SK-N-MC (cell line): Measurements from ENCODE around the gene POLR2M.

Source experiments
- DNase-seq: peaks from one replicate; pipeline ENCODE4 v3.0.0-alpha.2; 2011; ENCODE audit warnings: low read depth, low spot score
- H3K27ac ChIP-seq: fragments of 200-600 bp; sonication (generic); 2 replicates; pipeline ENCODE4 v1.5.1; 2016; ENCODE audit warnings: mixed run types
- H3K36me3 ChIP-seq: fragments of 200-600 bp; sonication (generic); 2 replicates; pipeline ENCODE4 v1.6.1; 2017; ENCODE audit warnings: antibody characterized with exemption, low read length, mixed read lengths; ENCODE audit not compliant: insufficient read depth
- H3K4me3 ChIP-seq: fragments of 200-600 bp; sonication (generic); 2 replicates; pipeline ENCODE4 v1.5.1; 2016
- H3K9ac ChIP-seq: fragments of 200-600 bp; sonication (generic); 2 replicates; pipeline ENCODE4 v1.8.0; 2017; ENCODE audit warnings: mixed run types, mixed read lengths; ENCODE audit not compliant: insufficient read length
- H3K9me3 ChIP-seq: fragments of 200-600 bp; sonication (generic); 2 replicates; pipeline ENCODE4 v1.6.1; 2017; ENCODE audit warnings: low read depth, mild to moderate bottlenecking, antibody characterized with exemption, low read length, moderate library complexity, mixed read lengths
- EZH2 ChIP-seq: fragments of 200-600 bp; sonication (generic); IDR thresholded peaks from one replicate; pipeline ENCODE4 v1.6.1; 2017; ENCODE audit warnings: antibody characterized with exemption
- FOXP2 ChIP-seq: optimal IDR thresholded peaks from 2 replicates; pipeline ENCODE3; 2011; ENCODE audit warnings: mild to moderate bottlenecking, moderate library complexity; ENCODE audit not compliant: insufficient read depth; ENCODE audit errors: extremely low read length, control extremely low read depth
- POLR2AphosphoS5 ChIP-seq: IDR thresholded peaks from 2 replicates; pipeline ENCODE4 v1.6.1; 2012; ENCODE audit warnings: mild to moderate bottlenecking, low read depth, low read length, borderline replicate concordance

Gene POLR2M

DNA sequence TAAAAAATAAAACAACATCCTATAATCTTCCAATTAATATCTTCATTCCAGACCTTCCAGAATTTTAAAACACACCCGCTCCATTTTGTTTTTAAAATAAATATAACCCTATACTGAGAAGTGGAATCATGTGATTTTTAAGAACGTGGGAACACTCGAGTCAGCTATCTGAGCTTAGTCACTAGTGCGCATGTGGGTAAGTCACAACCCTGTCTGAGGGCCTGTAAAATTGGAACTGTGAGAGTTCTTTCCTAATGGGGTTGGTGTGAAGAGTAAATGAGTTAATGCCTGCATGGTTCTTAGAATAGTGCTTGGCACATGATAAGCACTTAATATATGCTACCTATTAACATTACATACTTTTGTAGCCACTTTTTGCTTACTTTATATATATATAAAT lies 19.9 kb upstream of the POLR2M start:
- Histone ChIP-seq H3K9ac (no peak overlapping the region), H3K4me3 (no peak overlapping the region), H3K27ac (no peak overlapping the region), H3K36me3 (no peaks in the 10 kb centered on the region), H3K9me3 (no peaks in the 10 kb centered on the region)
- DNase-seq: no peak
- TF ChIP-seq EZH2: no peak
- TF ChIP-seq FOXP2: no peak
- no peak for TF ChIP-seq POLR2AphosphoS5

- no peak overlapping the region for H3K4me3 ChIP-seq
- no peaks in the 10 kb centered on the region for H3K36me3 ChIP-seq
- H3K27ac ChIP-seq: no peak overlapping the region
- TF ChIP-seq POLR2AphosphoS5: no peak
- no peak for TF ChIP-seq FOXP2
- TF ChIP-seq EZH2: no peak
- no peak for DNase-seq
- no peak overlapping the region for H3K9ac ChIP-seq
- no peaks in the 10 kb centered on the region for H3K9me3 ChIP-seq
Observed at GRCh38 chr15:57690341-57690966, 16.1 kb upstream of the POLR2M start.

DNA sequence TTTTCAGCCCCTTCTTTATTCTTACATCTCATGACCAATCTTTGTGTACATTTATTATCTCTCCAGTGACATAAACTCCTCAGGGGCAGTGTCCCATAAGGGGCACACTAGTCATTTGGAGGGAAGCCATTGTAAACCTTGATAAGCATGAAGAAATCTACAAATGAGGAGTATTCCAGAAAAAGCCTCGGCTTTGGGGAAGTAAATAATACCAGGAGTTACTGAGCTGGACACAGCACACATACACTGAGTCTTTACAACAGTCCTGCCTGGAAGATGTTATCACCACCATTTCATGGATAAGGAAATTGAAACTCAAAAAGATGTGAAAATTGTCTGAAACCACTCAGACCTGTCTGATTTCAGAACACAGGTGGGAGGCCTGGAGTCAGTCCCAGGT lies 15.4 kb upstream of the POLR2M start:
- H3K9ac ChIP-seq: no peak overlapping the region
- H3K27ac ChIP-seq: no peak overlapping the region
- no peak for DNase-seq
- no peaks in the 10 kb centered on the region for H3K36me3 ChIP-seq
- TF ChIP-seq FOXP2 (no peak), EZH2 (no peak), POLR2AphosphoS5 (no peak)
- H3K9me3 ChIP-seq: no peaks in the 10 kb centered on the region
- H3K4me3 ChIP-seq: no peak overlapping the region

DNA sequence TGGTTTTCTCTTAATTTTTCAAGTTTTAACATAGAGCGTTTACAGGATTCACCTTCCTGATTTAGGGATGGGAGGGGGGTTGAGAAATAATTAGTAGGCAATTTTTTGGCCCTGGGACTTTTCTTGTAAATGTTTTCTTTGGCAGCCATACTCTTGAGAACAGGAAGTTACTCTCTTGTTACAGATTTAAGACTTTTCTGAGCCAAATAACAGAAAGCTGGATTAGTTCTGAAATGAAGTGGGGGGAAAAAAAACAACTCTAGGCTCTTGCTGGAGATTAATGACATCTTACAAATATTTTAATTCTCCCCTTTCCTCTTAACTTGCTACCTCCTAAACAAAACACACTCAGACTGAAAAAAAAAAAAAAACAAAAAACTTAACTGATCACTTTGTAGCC lies 13.8 kb upstream of the POLR2M start:
- no peaks in the 10 kb centered on the region for H3K9me3 ChIP-seq
- no peak overlapping the region for H3K4me3 ChIP-seq
- no peak for DNase-seq
- no peak overlapping the region for H3K27ac ChIP-seq
- H3K9ac ChIP-seq: no peak overlapping the region
- no peak for TF ChIP-seq EZH2
- TF ChIP-seq FOXP2: no peak
- TF ChIP-seq POLR2AphosphoS5: no peak
- H3K36me3 ChIP-seq: no peaks in the 10 kb centered on the region

- no peak for DNase-seq
- Histone ChIP-seq H3K9ac (no peak overlapping the region), H3K9me3 (no peaks in the 10 kb centered on the region), H3K36me3 (no peaks in the 10 kb centered on the region), H3K27ac (no peak overlapping the region), H3K4me3 (no peak overlapping the region)
- TF ChIP-seq FOXP2: no peak
- TF ChIP-seq POLR2AphosphoS5: no peak
Observed at GRCh38 chr15:57694279-57694678, 12.2 kb upstream of the POLR2M start.

- Histone ChIP-seq H3K36me3 (no peaks in the 10 kb centered on the region), H3K9ac (no peak overlapping the region), H3K27ac (no peak overlapping the region), H3K9me3 (no peaks in the 10 kb centered on the region), H3K4me3 (no peak overlapping the region)
- DNase-seq: no peak
- TF ChIP-seq FOXP2: no peak
- no peak for TF ChIP-seq EZH2
- TF ChIP-seq POLR2AphosphoS5: no peak
Observed at GRCh38 chr15:57696146-57696545, 10.4 kb upstream of the POLR2M start.

DNA sequence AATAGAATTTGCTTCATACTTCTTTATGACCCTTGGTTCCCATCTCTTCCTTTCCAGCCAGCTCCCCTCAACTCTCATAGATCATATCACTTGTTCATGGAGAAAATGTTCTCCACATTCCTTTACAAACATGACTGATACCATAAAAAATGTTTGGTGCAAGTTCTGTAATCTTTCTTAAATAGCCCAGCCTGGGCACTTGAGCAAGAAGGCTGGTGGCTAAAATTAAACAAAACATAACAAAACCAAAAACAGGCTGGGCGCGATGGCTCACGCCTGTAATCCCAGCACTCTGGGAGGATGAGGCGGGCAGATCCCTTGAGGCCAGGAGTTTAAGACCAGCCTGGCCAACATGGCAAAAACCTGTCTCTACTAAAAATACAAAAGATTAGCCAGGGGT lies 8.9 kb upstream of the POLR2M start:
- TF ChIP-seq POLR2AphosphoS5 (no peak), FOXP2 (no peak), EZH2 (no peak)
- Histone ChIP-seq H3K9ac (no peak overlapping the region), H3K36me3 (no peaks in the 10 kb centered on the region), H3K4me3 (no peak overlapping the region), H3K9me3 (no peaks in the 10 kb centered on the region), H3K27ac (no peak overlapping the region)
- DNase-seq: no peak

GRCh38 chr15:57698243-57698642 lies 8.3 kb upstream of the POLR2M start:
- Histone ChIP-seq H3K4me3 (no peak overlapping the region), H3K9ac (no peak overlapping the region), H3K27ac (no peak overlapping the region), H3K36me3 (no peaks in the 10 kb centered on the region), H3K9me3 (no peaks in the 10 kb centered on the region)
- DNase-seq: no peak
- no peak for TF ChIP-seq FOXP2
- TF ChIP-seq EZH2: no peak

DNA sequence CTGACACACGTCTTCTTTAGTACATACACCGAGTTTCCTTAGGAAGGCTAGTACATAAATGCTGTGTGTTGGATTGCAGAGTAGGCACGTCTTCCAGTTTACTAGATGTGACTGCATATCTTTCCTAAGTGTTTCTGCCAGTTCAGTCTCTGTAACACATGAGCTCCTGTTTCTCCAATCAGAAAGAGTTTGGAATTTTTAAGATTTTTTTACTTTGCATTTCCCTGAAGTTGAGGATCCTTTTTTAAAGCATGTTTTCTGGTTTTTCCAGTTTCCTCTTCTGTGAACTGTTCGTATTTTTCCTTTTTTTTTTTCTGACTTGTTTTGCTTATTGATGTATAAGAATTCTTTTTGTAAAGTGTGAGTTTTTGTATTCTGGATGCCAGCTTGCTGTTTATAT lies 7.5 kb upstream of the POLR2M start:
- Histone ChIP-seq H3K9me3 (no peaks in the 10 kb centered on the region), H3K4me3 (no peak overlapping the region), H3K9ac (no peak overlapping the region), H3K36me3 (no peaks in the 10 kb centered on the region), H3K27ac (no peak overlapping the region)
- no peak for TF ChIP-seq EZH2
- no peak for TF ChIP-seq POLR2AphosphoS5
- DNase-seq: no peak

DNA sequence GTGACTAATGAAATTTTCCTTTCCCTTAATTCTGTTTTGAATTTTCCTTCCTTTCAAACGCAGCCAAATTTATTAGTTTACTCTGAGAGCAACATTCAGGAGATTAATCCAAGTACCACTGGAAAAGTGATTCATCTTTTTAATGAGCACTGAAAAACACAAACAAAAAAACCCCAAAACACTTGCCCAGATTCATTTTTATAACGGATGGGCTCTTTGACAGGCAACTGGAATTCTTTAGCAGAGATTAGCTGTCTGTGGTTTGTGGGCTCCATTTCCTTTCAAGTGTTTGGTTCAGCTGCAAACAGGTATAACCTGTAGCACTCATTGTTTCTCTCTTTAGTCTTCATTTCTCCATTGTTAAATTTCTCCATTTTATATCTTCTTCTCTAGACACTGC lies 3.1 kb upstream of the POLR2M start:
- TF ChIP-seq EZH2: no peak
- no peak for TF ChIP-seq POLR2AphosphoS5
- TF ChIP-seq FOXP2: no peak
- Histone ChIP-seq H3K36me3 (0 out of 2 replicates have a peak, but pooled peaks cover under 1% of the 10 kb centered on the region), H3K9me3 (no peaks in the 10 kb centered on the region), H3K4me3 (no peak overlapping the region), H3K9ac (no peak overlapping the region), H3K27ac (no peak overlapping the region)
- no peak for DNase-seq
